Measurements from ENCODE around the gene LCLAT1. TPM values are rescaled to one million over a fixed set of nuclear protein-coding genes. Genes with fewer than 3 reads are reported as not detected.

LCLAT1 gene
- polyA plus RNA-seq, 1 of the 3 experiments (the other 2 are of a cell fraction) = 6.9 TPM

DNA sequence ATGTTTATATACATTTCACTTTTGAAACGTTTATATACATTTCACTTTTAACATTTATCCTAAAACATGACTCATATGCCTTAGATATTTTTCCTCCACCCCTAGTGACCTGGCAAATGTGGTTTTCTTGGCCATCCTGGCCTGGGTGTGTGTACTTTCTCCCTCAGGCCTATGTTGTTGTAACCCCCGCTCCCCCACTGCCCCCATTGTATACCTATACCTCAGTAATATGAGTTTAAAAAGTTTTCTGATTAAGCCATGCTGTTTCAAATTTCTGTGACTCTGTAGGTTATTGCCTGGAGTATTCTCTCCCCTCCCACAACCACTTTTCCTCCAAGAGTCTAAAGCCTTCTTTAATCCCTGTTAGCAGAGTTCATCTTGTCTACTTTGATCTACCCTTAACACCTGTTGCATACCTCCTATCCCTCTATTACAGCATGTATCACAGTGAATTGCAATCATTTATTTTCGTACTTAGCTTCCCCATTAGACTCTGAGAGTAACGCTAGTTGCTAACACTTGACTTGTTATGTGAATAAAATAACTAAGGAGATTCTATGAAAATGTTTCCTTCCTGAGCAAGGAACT, 67.9 kb downstream of the LCLAT1 start:
- Histone ChIP-seq H3K4me2 (peak overlapping the region; percentile 9; the same call in 1 of the 2 replicates), H3K79me2 (ENCODE audit: insufficient read depth) (peaks cover 24% of the 10 kb centered on the region; the same call in 1 of the 2 replicates), H3F3A (replicated peaks; ENCODE audit: insufficient read depth) (peaks cover 2% of the 10 kb centered on the region), H2AFZ (ENCODE audit: low read depth) (no peak overlapping the region), H3K9me2 (no peaks in the 10 kb centered on the region), H3K4me3 (ENCODE audit: low read depth in 2 of 2, low read length in 1 of 2) (no peak overlapping the region), H3K4me1 (ENCODE audit: control insufficient read depth in 1 of 2, insufficient read depth in 2 of 2, low read depth in 1 of 2, low read length in 1 of 2) (peaks cover 13 to 32% of the 10 kb centered on the region in 2 experiments; a peak in 3 of 4 replicates), H3K27me3 (ENCODE audit: insufficient read depth) (no peaks in the 10 kb centered on the region), H3K36me3 (replicated peaks in 1 of 2; ENCODE audit: control insufficient read depth in 1 of 2, insufficient read depth in 2 of 2, low read length in 1 of 2) (peaks cover 0 to 5% of the 10 kb centered on the region in 2 experiments), H3K27ac (ENCODE audit: low read depth in 2 of 2, low read length in 1 of 2) (peak overlapping the region in 1 of 2 experiments; percentile 76; a peak in 2 of 4 replicates), H3K9ac (no peak overlapping the region), H3K9me3 (no peaks in the 10 kb centered on the region), H4K20me1 (ENCODE audit: insufficient read depth) (0 out of 2 replicates have a peak, but pooled peaks cover 4% of the 10 kb centered on the region)
- no peak for DNase-seq
- TF ChIP-seq CHD2 (IDR thresholded peaks at IDR 0.05; ENCODE audit: low read length, partially characterized antibody) = no peak
- TF ChIP-seq, protein P1, sequence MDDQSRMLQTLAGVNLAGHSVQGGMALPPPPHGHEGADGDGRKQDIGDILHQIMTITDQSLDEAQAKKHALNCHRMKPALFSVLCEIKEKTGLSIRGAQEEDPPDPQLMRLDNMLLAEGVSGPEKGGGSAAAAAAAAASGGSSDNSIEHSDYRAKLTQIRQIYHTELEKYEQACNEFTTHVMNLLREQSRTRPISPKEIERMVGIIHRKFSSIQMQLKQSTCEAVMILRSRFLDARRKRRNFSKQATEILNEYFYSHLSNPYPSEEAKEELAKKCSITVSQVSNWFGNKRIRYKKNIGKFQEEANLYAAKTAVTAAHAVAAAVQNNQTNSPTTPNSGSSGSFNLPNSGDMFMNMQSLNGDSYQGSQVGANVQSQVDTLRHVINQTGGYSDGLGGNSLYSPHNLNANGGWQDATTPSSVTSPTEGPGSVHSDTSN (IDR thresholded peaks at IDR 0.05) = no peak
- TF ChIP-seq, protein P2, sequence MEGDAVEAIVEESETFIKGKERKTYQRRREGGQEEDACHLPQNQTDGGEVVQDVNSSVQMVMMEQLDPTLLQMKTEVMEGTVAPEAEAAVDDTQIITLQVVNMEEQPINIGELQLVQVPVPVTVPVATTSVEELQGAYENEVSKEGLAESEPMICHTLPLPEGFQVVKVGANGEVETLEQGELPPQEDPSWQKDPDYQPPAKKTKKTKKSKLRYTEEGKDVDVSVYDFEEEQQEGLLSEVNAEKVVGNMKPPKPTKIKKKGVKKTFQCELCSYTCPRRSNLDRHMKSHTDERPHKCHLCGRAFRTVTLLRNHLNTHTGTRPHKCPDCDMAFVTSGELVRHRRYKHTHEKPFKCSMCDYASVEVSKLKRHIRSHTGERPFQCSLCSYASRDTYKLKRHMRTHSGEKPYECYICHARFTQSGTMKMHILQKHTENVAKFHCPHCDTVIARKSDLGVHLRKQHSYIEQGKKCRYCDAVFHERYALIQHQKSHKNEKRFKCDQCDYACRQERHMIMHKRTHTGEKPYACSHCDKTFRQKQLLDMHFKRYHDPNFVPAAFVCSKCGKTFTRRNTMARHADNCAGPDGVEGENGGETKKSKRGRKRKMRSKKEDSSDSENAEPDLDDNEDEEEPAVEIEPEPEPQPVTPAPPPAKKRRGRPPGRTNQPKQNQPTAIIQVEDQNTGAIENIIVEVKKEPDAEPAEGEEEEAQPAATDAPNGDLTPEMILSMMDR (IDR thresholded peaks at IDR 0.05) = no peak
- TF ChIP-seq NFIC (IDR thresholded peaks at IDR 0.05; ENCODE audit: borderline replicate concordance) = no peak
- TF ChIP-seq NRF1 (IDR thresholded peaks at IDR 0.05; ENCODE audit: low read depth, low read length) = no peak
- no peak for TF ChIP-seq SIN3A (IDR thresholded peaks at IDR 0.05; ENCODE audit: borderline replicate concordance, low read depth, low read length)
- TF ChIP-seq ELF1 (IDR thresholded peaks at IDR 0.05) = no peak
- no peak for TF ChIP-seq GATA2 (CRISPR knock-in tag; IDR thresholded peaks at IDR 0.05)
- no peak for TF ChIP-seq RAD21 (IDR thresholded peaks at IDR 0.05; ENCODE audit: low read length)
- TF ChIP-seq, protein P3, sequence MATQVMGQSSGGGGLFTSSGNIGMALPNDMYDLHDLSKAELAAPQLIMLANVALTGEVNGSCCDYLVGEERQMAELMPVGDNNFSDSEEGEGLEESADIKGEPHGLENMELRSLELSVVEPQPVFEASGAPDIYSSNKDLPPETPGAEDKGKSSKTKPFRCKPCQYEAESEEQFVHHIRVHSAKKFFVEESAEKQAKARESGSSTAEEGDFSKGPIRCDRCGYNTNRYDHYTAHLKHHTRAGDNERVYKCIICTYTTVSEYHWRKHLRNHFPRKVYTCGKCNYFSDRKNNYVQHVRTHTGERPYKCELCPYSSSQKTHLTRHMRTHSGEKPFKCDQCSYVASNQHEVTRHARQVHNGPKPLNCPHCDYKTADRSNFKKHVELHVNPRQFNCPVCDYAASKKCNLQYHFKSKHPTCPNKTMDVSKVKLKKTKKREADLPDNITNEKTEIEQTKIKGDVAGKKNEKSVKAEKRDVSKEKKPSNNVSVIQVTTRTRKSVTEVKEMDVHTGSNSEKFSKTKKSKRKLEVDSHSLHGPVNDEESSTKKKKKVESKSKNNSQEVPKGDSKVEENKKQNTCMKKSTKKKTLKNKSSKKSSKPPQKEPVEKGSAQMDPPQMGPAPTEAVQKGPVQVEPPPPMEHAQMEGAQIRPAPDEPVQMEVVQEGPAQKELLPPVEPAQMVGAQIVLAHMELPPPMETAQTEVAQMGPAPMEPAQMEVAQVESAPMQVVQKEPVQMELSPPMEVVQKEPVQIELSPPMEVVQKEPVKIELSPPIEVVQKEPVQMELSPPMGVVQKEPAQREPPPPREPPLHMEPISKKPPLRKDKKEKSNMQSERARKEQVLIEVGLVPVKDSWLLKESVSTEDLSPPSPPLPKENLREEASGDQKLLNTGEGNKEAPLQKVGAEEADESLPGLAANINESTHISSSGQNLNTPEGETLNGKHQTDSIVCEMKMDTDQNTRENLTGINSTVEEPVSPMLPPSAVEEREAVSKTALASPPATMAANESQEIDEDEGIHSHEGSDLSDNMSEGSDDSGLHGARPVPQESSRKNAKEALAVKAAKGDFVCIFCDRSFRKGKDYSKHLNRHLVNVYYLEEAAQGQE (IDR thresholded peaks at IDR 0.05; ENCODE audit: low read depth, low read length) = no peak
- TF ChIP-seq MXI1 (IDR thresholded peaks at IDR 0.05; ENCODE audit: low read depth, low read length) = no peak
- no peak for TF ChIP-seq FOXJ3 (CRISPR knock-in tag; IDR thresholded peaks at IDR 0.05)
- ChIA-PET CTCF (interaction anchor here (0.8 to 1.1 kb wide), 2 partner anchors 116 to 178 kb away, joined by 3 read pairs; no protein-coding TSS in a partner anchor), POLR2A (no interaction called here)
- WGBS (ENCODE audit: low lambda C conversion rate) = 59% methylated on average over 4 of the region's 4 CpGs
